Measurements from ENCODE around the gene CDCA7L.

- TF ChIP-seq CTCF (IDR thresholded peaks at IDR 0.05) = no peak
- TF ChIP-seq EP300 (IDR thresholded peaks at IDR 0.05) = no peak
- TF ChIP-seq POLR2AphosphoS5 (IDR thresholded peaks at IDR 0.05) = no peak
These were observed 24.1 kb upstream of the CDCA7L start for GRCh38 chr7:21969822-21970221.
